Measurements from ENCODE around the gene IFNL1.
"Not testable (repeated sequence)": the region's sequence is repeated elsewhere in the genome, so short reads cannot be mapped to it uniquely, and the experiment has no call there.

The IFNL1 gene

GRCh38 chr19:39332293-39332692 is 36.1 kb downstream of the IFNL1 start:
- DNase-seq (ENCODE audit: low read depth in 3 of 3), result no peak

DNA sequence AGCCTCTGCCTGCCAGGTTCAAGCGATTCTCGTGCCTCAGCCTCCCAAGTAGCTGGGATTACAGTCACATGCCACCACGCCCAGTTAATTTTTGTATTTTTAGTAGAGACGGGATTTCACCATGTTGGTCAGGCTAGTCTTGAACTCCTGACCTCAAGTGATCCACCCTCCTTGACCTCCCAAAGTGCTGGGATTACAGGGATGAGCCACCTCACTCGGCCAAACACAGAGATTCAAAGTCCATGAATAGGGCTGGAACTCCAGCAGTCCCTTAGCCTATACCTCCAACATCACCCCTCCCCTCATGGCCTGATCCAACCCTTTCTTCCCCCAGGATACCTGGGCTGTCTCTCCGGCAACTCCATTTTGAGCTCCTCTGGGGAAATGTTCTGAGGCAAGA is 36.5 kb downstream of the IFNL1 start:
- not testable (repeated sequence) for DNase-seq (ENCODE audit: low read depth in 3 of 3)

- no peak for DNase-seq (ENCODE audit: low read depth in 3 of 3)
These were observed 37.3 kb downstream of the IFNL1 start for GRCh38 chr19:39333507-39333906.

- no peak for DNase-seq (ENCODE audit: low read depth in 3 of 3)
These were observed 38.3 kb downstream of the IFNL1 start for GRCh38 chr19:39334444-39334976.

GRCh38 chr19:39335168-39335548 is 39.0 kb downstream of the IFNL1 start:
- DNase-seq (ENCODE audit: low read depth in 3 of 3), result peak in 1 of 3 donors; percentile 17

DNA sequence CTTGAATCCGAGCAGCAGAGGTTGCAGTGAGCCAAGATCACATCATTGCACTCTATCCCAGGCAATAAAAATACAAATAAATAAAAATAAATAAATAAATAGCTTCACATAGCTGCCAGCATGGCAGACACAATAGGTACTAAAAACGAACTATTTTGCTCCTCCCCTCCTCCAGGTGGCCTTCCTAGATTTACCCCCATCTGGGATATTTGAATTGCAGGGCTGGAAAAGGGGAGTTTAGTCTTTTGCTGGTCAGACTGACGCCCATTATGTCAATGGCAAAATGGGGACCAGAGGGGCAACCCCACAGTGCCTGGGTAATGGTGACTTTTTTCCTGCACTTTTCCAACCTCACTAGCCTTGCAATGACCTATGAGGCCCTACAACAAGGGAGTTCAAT is 40.3 kb downstream of the IFNL1 start:
- no peak for DNase-seq (ENCODE audit: low read depth in 3 of 3)

GRCh38 chr19:39339674-39340073 is 43.5 kb downstream of the IFNL1 start:
- no peak for DNase-seq (ENCODE audit: low read depth in 3 of 3)

DNA sequence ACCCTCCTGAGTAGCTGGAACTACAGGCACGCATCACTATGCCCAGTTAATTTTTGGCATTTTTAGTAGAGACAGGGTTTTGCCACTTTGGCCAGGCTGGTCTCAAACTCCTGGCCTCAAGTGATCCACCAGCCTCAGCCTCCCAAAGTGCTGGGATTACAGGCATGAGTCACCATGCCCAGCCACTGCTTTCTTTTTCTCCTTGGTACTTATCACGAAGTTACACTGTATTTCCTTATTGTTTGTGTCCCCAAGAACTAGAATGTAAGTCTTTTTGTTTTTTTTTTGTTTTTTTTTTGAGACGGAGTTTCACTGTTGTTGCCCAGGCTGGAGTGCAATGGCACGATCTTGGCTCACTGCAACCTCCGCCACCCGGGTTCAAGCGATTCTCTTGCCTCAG is 43.9 kb downstream of the IFNL1 start:
- not testable (repeated sequence) for DNase-seq (ENCODE audit: low read depth in 3 of 3)

DNA sequence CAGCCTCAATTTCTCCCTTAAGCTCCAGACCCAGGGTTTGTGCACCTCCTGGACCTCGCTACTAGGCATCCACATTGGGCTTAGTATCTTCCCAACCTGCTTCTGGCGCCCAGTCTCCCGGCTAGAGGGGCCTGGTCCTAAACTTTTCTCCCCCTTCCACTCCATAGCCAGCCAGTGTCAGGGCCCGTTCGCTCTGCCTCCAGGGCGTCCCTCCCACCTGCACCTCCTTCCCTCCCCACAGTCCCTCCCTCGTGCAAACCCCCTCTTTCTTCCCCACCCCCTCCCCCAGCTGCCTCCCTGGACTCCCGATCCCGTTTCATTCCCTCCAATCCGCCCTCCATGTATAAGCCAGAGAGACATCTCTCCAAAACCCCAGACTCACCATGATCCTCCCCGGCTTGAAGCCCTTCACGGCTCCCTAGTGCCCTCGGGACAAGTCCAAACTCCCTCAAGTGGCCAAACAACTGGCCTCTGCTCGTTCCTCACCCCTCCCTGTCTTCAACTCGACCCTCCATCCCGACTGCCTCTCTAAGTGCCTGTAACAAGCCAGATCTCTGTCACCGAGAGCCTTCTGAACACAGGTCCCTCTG is 45.0 kb downstream of the IFNL1 start:
- DNase-seq (ENCODE audit: low read depth in 3 of 3), result no peak

DNA sequence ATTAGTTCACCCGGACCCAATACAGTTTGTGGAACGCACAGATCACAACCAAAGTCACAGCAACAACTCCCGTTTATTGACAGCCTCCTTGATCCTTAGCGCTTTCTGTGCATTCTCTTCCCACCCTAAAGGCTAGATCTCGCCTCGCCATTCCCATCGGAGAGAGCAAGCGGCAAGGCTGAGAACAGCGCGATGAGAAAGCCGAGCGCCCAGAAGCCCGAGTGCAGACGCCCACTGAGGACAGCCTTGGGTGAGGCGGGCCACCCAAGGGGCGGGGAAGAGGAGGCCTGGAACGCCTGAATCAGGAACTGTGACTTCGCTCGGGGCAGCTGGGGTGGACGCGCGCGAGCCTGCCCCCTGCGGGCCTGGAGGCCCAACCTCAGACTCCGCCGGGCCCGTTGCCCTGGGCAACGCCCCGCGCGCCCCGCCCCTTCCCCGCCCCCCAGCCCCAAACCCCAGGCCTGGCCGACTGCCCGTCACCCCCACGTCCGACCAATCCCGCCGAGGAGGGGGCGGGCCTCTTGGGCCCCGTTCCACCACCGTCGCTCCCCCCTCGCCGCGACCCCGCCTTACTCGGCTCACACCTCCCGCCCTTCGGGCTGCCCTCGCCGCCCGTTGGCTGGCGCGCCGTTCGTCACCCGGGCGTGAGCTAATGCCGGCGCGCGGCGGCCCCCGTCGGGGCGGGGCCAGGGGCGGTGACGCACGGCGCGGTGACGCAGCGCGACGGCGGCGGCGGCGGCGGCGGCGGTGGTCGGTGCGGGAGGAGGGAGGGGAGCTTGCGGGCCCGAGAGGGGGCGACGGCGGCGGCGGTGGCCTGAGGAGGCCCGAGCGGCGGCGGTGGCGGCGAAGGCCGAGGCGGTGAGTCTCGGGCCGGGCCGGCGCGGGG is 45.8 kb downstream of the IFNL1 start, which contains the start of gene SAMD4B:
Gene SAMD4B (plus strand): TSS at position 703 of the 886 bp plus-strand sequence. CDS start 14,473 bp downstream, outside the sequence.
- DNase-seq (ENCODE audit: low read depth in 3 of 3), result peak; percentile 97 to 99 (median 98)

- no peak for DNase-seq (ENCODE audit: low read depth in 3 of 3)
These were observed 46.6 kb downstream of the IFNL1 start for GRCh38 chr19:39342647-39343305.

DNA sequence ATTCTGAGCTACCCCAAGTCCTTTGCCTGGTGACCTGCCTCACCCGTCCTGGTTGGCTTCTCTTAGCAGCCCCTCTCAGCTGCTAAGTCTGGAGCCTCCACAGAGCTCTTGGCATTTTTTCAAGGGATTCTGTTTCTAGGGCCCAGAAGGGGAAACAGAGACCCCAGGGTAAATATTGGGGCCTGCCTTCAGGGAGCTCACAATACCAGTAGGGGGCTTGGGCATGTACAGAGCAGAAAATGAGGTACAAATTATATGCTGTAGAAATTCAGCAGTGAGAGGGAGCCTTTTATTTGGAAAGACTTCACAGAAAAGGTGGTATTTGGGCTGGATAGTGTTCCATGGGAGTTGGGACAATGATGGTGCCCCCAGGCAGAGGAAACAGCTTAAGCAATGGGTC is 49.7 kb downstream of the IFNL1 start:
- DNase-seq (ENCODE audit: low read depth in 3 of 3), result no peak

DNA sequence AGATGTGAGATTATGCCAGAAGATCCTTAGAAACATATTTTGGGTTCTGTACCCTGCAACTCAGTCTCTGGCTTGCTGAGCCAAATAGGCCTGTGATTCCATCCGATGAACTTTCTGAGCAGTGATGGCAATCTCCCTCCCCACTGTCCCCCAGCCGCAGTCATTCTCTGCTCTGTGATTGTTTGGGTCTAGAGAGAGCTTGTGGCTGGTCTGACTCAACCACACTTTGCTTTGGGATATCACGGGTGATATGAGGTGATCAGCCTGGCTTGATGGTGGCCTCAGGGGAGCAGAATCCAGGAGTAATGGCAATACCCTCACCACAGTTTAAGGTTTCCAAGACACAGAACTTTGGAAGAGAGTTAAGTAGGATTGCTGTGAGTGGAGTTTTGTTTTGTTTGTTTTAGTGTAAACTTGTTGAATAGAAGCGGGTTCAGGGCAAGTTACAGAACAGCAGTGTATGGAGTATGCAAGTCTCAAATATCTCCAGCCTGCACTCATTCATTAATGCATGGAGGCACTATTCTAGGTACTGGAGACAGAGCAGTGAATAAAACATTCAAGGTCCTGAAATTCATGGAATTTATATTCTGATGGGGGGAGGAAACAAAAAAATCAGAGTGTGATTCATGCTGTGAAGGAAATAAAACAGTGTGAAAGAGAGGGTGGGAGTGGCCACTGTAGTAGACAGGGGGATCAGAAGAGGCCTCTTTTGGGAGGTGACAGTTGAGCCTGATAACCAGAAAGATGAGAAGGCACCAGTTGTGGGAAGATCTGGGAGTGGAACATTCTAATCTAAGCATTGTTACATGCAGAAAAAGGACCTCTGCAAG is 51.3 kb downstream of the IFNL1 start:
- DNase-seq (ENCODE audit: low read depth in 3 of 3), result no peak
